B cell (primary cell): ENCODE measurements around the gene RBM4B.

Source experiments
- CTCF ChIP-seq: fragments of 200-600 bp; IDR thresholded peaks from one replicate; pipeline ENCODE4 v1.8.0; 2022; ENCODE audit warnings: antibody characterized with exemption, mild to moderate bottlenecking
- EZH2 ChIP-seq: IDR thresholded peaks from 2 replicates; pipeline ENCODE4 v1.6.1; 2012; ENCODE audit warnings: borderline replicate concordance, low read depth, mild to moderate bottlenecking, moderate library complexity, low read length; ENCODE audit not compliant: insufficient read depth, poor library complexity, severe bottlenecking

- TF ChIP-seq CTCF (no peak), EZH2 (no peak)
Observed at GRCh38 chr11:66720223-66720898, 42.7 kb upstream of the RBM4B start.
